HG02840 (cell line): ENCODE results near the gene DAB2IP.

Experiments
- ATAC-seq: cut with Tn5 transposase; IDR thresholded peaks from one replicate; pipeline ENCODE4 v1.9.1; 2021; ENCODE audit warnings: mild to moderate bottlenecking, moderate library complexity, moderate number of reproducible peaks; ENCODE audit not compliant: unreplicated experiment, low FRiP score

Gene DAB2IP

DNA sequence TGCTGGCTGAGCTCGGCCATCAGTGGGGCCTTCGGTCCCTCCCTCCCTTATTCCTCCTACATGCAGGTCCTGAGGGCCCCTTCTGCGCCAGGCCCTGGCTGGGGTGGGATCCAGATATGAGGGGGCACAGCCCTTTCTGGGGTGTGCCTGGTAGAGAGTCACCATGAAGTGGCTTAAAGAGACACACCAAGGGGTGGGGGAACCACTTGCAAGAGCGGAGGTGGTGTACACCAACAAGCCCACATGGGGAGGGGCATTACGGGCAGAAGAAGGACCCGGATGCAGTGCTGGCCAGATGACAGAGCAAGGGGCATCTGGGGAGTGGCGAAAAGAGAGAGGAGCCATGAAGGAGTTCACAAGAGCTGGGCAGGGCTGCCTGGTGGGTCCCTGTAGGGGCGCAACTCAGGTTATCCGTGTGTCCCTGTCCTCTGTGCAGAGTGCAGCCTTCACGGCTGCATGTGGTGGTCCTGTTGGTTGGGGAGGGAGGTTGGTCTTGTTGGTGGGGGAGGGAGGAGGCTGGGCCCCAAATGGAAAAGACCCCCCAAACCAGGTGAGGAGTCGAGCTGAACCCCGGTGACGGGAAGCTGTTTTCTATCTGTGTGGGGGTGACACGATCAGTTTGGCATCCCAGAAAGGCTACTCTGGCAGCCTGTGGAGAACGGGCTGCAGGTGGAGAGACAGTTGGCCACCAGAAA, 158.1 kb downstream of the DAB2IP start:
- no peak for ATAC-seq

GRCh38 chr9:121810489-121810888, 159.1 kb downstream of the DAB2IP start:
- ATAC-seq = no peak

DNA sequence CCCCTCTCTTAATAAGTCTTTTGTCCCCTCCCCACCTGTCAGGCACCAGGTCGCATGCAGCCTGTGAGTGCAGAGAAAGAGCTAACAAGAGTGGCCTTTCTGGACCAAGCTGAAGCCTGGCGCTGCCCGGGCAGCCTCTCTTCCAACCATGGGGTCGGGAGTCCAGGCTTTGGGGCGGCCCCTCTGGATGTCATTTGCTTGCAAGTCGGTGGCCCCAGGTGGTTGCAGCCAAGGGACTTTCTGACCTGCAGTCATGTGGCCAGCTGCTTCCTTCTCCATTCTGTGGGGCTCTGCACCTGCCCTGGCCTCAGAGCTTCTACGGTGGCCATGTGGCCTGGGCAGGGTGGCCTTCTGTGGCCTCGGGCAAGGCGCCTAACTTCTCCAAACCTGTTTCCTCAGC, 159.7 kb downstream of the DAB2IP start:
- no peak for ATAC-seq

DNA sequence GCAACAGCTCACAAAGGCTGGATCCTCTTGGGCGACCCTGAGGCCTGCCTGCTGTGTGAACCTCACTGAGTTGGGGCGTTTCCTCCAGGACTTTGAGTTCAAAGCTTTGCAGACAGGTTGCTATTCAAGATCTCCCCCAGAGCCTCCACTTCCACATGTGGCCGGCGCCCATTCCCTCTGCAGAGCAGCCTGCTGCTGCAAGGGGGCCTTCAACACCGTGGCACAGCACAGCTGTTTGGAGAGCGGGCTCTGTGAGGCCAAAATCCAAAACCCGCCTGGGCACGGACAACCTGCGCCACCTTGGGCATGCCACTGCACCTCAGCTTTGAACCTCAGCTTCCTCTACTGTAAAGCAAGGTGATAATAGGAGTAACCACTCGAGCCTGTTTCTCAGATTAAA, 160.3 kb downstream of the DAB2IP start:
- ATAC-seq = no peak

GRCh38 chr9:121812159-121812735, 160.8 kb downstream of the DAB2IP start:
- no peak for ATAC-seq

DNA sequence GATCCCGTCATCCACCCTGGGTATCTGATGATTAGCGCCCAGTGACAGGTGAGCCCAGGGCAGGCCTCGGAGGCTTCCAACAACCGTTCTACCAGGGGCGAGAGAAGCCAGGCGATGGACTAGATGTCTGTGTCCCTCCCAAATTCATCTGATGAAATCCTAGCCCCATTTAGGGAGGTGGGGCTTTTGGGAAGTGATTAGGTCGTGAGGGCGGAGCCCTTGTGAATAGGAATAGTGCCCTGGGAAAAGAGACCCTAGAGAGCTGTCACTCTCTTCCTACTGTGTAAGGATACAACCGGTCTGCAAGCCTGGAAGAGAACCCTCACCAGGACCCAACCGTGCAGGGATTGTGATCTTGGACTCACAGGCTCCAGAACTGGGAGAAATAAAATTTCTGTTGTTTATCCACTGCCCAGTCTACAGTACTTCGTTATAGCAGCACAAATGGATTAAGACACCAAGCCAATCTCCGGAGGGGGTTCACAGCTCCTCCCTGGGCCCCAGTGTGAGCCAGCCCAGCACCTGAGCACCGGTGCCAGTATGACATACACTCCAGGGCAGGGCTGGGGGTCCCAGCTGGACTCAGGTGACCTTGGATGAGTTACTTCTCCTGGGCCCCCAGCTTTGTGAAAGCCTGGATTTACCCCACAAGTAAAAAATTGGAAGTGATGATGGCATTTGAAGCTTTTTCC, 162.2 kb downstream of the DAB2IP start:
- no peak for ATAC-seq

DNA sequence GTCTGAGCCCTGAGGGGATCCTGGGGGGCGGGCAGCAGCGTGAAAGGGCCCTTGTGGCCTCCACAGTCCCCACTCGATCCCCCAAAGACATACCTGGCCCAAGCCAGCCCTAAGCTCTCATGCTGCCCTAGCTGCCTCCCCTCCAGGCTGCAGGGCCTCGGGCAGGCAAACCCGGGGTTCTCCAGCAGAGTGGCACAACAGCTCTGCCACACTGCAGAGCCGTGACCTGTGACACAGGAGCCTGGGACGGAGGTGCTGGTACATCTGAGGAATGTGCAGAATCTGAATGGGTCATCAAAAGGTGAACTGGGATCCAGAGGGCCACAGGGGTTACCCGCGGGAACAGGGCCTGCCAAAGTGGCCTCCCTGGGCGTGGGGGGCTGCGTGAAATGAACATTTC, 163.2 kb downstream of the DAB2IP start:
- no peak for ATAC-seq

- ATAC-seq = no peak
Observed at GRCh38 chr9:121815084-121815483, 163.7 kb downstream of the DAB2IP start.

GRCh38 chr9:121815546-121816448, 164.4 kb downstream of the DAB2IP start:
- no peak for ATAC-seq

GRCh38 chr9:121816449-121816817, 165.0 kb downstream of the DAB2IP start:
- ATAC-seq = no peak

- no peak for ATAC-seq
Observed at GRCh38 chr9:121816845-121817450, 165.5 kb downstream of the DAB2IP start.

DNA sequence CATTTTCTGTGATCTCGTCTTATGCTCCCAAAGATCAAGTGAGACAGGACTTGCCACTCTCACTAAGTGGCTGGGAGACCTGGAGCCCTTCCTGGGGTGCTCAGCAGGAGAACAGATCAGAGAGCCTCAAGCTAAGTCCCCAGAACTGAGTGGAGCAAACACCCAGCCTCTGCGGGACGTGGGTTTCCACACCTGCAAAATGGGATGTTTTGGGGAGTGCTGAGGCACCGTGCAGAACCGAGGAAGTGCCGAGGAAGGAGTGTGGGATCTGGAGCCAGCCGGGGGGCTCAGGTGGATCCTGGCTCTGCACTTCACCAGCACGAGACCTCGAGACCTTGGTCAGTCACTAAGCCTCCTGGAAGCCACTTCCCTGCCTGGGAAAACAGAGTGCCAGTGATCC, 166.0 kb downstream of the DAB2IP start:
- no peak for ATAC-seq

DNA sequence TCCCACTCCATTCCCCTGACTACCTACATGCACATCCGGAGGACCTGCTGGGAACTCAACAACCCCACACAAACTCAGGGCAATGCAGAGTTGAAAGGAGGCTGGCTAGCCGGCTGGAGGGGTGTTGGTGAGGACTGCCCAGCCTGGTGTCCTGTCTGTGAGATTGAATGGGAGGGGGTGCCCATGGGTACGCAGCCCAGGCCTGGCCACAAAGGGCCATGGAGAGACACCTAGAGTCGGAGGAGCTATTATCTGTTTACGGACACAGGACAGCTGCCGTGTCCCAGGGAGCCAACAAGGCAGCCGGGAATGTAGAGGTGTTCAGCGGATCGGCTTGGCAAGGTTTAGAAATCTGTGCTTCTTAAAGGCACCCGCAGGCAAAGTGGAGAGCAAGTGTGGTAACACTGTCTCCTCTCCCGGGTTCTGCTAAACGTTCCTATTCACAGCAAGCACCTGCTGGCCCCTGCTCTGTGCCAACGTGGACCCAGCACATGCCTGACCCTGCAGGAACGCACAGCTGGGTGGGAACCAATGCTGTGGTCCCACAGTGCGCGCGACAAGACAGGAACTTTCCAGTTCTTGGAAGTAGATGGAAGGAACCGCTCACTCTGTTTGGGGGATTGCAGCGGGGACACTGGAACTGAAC, 166.7 kb downstream of the DAB2IP start:
- no peak for ATAC-seq

GRCh38 chr9:121818841-121819427, 167.5 kb downstream of the DAB2IP start:
- no peak for ATAC-seq

- no peak for ATAC-seq
Observed at GRCh38 chr9:121819428-121820231, 168.2 kb downstream of the DAB2IP start.

GRCh38 chr9:121820286-121821005, 169.0 kb downstream of the DAB2IP start:
- ATAC-seq = no peak

DNA sequence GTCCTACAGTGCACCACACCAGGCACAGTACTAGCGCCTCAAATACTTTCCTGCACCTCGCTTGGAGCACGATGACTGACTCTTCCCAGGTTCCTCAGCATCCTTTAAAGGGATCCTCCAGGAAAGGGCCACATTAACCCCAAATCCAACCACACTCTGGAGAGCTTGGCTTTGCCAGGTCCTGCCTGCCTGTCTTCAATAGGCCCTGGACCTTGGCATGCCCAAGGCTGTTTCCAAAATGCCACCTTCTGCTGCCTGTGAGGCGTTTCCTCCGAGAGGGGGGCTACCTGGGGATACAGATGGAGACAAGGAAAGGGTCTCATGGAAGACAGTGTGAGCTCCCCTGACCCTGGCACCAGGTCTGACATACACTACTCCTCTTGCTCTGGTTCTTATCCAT, 169.9 kb downstream of the DAB2IP start:
- ATAC-seq = no peak
